D721Med (cell line): ENCODE results near the gene SORL1.

ENCODE experiments used
- DNase-seq: peaks from one replicate; pipeline ENCODE4 v3.0.0; 2011; ENCODE audit warnings: low spot score; ENCODE audit not compliant: insufficient read length
- FAIRE-seq: peaks from 2 replicates; lab custom pipeline; 2011; peaks lifted over from hg19 to GRCh38; lab: Jason Lieb, UNC
- CTCF ChIP-seq: IDR thresholded peaks from 2 replicates; pipeline ENCODE4 v1.5.1; 2012; ENCODE audit warnings: mild to moderate bottlenecking, control low read depth; ENCODE audit not compliant: insufficient read depth; ENCODE audit errors: missing control alignments

Gene SORL1

GRCh38 chr11:121595717-121596161 lies 143.6 kb downstream of the SORL1 start:
- no peak for TF ChIP-seq CTCF
- DNase-seq (no peak), FAIRE-seq (no peak)

GRCh38 chr11:121596195-121597155 lies 144.4 kb downstream of the SORL1 start:
- no peak for TF ChIP-seq CTCF
- no peak for DNase-seq

GRCh38 chr11:121603316-121603715 lies 151.2 kb downstream of the SORL1 start:
- no peak for TF ChIP-seq CTCF
- FAIRE-seq, result no peak
- no peak for DNase-seq

More at GRCh38 chr11:121596195-121597155, 144.4 kb downstream of the SORL1 start:
- no peak for FAIRE-seq

GRCh38 chr11:121604152-121604551 lies 152.0 kb downstream of the SORL1 start:
- no peak for FAIRE-seq
- DNase-seq, result no peak
- TF ChIP-seq CTCF, result no peak

GRCh38 chr11:121606354-121606753 lies 154.2 kb downstream of the SORL1 start:
- FAIRE-seq (no peak), DNase-seq (no peak)
- no peak for TF ChIP-seq CTCF

GRCh38 chr11:121607341-121607740 lies 155.2 kb downstream of the SORL1 start:
- TF ChIP-seq CTCF, result no peak
- FAIRE-seq, result no peak
- no peak for DNase-seq

- no peak for FAIRE-seq
- no peak for TF ChIP-seq CTCF
Observed at GRCh38 chr11:121608545-121609098, 156.5 kb downstream of the SORL1 start.

More at GRCh38 chr11:121608545-121609098, 156.5 kb downstream of the SORL1 start:
- no peak for DNase-seq
